SK-N-MC (cell line): Measurements from ENCODE around the gene SLC16A12.

Source experiments
- EZH2 ChIP-seq: fragments of 200-600 bp; sonication (generic); IDR thresholded peaks from one replicate; pipeline ENCODE4 v1.6.1; 2017; ENCODE audit warnings: antibody characterized with exemption
- FOXP2 ChIP-seq: optimal IDR thresholded peaks from 2 replicates; pipeline ENCODE3; 2011; ENCODE audit warnings: mild to moderate bottlenecking, moderate library complexity; ENCODE audit not compliant: insufficient read depth; ENCODE audit errors: extremely low read length, control extremely low read depth
- POLR2AphosphoS5 ChIP-seq: IDR thresholded peaks from 2 replicates; pipeline ENCODE4 v1.6.1; 2012; ENCODE audit warnings: mild to moderate bottlenecking, low read depth, low read length, borderline replicate concordance

DNA sequence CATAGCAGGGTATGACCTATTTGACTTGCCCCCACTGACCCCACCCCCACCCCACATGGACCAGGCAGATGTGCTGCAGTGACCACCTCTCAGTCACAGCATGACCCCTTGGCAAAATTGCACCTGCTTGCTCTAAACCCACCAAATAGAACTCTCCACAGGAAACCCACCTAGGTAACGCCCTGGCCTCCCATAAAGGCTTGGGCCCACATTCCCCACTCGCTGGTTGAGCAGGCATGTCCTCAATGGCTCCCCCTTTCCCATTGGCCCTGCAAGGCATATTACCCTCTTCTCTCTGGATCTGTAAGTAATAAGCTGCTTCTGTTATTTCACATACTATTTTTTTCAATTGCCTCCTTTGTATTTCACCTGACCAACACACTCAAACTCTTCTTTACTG is 140.3 kb downstream of the SLC16A12 start:
- no peak for TF ChIP-seq EZH2
- TF ChIP-seq POLR2AphosphoS5 = no peak
- no peak for TF ChIP-seq FOXP2
